ENCODE measurements around the gene PTCSC3. TPM values are rescaled to one million over a fixed set of nuclear protein-coding genes. Genes with fewer than 3 reads are reported as not detected.
"Not testable (repeated sequence)": the region's sequence is repeated elsewhere in the genome, so short reads cannot be mapped to it uniquely, and the experiment has no call there.

The PTCSC3 gene
- total RNA-seq, 4 donors from 2014 or later: not detected

DNA sequence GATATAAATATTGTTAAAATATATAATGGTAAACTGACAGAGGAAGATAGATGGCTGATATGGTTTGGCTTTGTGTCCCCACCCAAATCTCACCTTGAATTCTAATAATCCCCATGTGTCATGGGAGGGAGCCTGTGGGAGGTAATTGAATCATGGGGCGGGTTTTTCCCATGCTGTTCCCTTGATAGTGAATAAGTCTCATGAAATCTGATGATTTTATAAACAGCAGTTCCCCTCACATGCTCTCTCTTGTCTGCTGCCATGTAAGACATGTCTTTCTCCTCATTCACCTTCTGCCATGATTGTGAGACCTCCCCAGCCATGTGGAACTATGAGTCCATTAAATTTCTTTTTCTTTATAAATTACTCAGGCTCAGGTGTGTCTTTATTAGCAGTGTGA is 46.3 kb downstream of the PTCSC3 start:
- WGBS, 2 donors: 83 to 84% methylated on average over 1 of the region's 1 CpG
- no peaks in the 10 kb centered on the region for H3K4me1 ChIP-seq
- H3K27ac ChIP-seq: no peak overlapping the region
- H3K27me3 ChIP-seq: no peaks in the 10 kb centered on the region
- H3K4me3 ChIP-seq: no peak overlapping the region
- no peaks in the 10 kb centered on the region for H3K36me3 ChIP-seq
- no peak for TF ChIP-seq POLR2A (IDR thresholded peaks at IDR 0.05)
- TF ChIP-seq, protein P1, sequence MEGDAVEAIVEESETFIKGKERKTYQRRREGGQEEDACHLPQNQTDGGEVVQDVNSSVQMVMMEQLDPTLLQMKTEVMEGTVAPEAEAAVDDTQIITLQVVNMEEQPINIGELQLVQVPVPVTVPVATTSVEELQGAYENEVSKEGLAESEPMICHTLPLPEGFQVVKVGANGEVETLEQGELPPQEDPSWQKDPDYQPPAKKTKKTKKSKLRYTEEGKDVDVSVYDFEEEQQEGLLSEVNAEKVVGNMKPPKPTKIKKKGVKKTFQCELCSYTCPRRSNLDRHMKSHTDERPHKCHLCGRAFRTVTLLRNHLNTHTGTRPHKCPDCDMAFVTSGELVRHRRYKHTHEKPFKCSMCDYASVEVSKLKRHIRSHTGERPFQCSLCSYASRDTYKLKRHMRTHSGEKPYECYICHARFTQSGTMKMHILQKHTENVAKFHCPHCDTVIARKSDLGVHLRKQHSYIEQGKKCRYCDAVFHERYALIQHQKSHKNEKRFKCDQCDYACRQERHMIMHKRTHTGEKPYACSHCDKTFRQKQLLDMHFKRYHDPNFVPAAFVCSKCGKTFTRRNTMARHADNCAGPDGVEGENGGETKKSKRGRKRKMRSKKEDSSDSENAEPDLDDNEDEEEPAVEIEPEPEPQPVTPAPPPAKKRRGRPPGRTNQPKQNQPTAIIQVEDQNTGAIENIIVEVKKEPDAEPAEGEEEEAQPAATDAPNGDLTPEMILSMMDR (IDR thresholded peaks at IDR 0.05): no peak
- TF ChIP-seq EP300 (IDR thresholded peaks at IDR 0.05): no peak
- DNase-seq (ENCODE audit: low spot score in 2 of 2): no peak
- no peaks in the 10 kb centered on the region for H3K9me3 ChIP-seq

DNA sequence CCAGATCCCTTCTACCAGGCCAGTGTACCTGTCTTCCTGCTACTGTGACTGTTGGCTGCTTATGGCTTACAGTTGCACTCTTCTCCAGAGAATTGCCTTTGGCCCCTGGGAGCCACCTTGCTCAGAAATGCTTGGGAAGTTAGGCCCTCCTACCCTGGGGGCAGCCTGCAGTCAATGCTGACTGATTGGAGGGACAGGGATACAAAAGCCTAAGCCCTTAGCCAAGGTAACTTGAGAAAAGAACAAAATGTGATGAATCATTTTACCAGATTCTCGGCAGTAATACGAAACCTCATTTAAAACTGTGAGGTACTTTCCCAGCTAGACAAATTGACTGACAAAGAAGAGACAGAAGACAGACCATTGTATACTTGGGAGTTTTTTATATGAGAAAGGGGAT is 47.3 kb downstream of the PTCSC3 start:
- no peak for DNase-seq (ENCODE audit: low spot score in 2 of 2)
- Histone ChIP-seq H3K36me3 (no peaks in the 10 kb centered on the region), H3K9me3 (no peaks in the 10 kb centered on the region), H3K4me1 (no peaks in the 10 kb centered on the region), H3K4me3 (no peak overlapping the region), H3K27me3 (no peaks in the 10 kb centered on the region), H3K27ac (no peak overlapping the region)
- TF ChIP-seq EP300 (IDR thresholded peaks at IDR 0.05) (no peak), POLR2A (IDR thresholded peaks at IDR 0.05) (no peak)
- TF ChIP-seq, protein P1 (IDR thresholded peaks at IDR 0.05): no peak
- 80% methylated on average over 2 of the region's 2 CpGs for WGBS, 2 donors

DNA sequence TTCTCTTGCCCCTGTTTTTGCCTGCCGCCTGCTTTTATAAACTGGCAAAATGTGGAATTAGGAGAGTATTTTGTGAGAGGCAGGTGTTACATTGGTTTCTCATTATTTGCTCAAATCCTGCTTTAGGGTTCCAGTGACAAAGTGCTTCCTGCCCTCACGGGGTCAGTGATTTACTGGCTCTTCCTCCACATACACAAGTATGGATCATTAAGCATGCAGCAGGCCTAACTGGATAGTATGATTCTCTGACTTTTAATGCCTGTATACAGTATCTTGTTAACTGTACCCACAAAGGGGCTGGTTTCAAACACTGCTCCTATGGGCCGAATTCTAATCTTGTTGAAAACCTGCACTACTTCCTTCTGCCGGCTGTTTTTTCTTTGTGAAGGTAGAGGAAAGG is 63.2 kb downstream of the PTCSC3 start:
- Histone ChIP-seq H3K9me3 (no peaks in the 10 kb centered on the region), H3K27ac (no peak overlapping the region), H3K4me3 (no peak overlapping the region), H3K4me1 (no peaks in the 10 kb centered on the region), H3K27me3 (no peaks in the 10 kb centered on the region), H3K36me3 (no peaks in the 10 kb centered on the region)
- TF ChIP-seq, protein P1 (IDR thresholded peaks at IDR 0.05): no peak
- TF ChIP-seq POLR2A (IDR thresholded peaks at IDR 0.05): no peak
- TF ChIP-seq EP300 (IDR thresholded peaks at IDR 0.05): no peak
- 58 to 61% methylated on average over 4 of the region's 4 CpGs for WGBS, 2 donors
- DNase-seq (ENCODE audit: low spot score in 2 of 2): no peak

DNA sequence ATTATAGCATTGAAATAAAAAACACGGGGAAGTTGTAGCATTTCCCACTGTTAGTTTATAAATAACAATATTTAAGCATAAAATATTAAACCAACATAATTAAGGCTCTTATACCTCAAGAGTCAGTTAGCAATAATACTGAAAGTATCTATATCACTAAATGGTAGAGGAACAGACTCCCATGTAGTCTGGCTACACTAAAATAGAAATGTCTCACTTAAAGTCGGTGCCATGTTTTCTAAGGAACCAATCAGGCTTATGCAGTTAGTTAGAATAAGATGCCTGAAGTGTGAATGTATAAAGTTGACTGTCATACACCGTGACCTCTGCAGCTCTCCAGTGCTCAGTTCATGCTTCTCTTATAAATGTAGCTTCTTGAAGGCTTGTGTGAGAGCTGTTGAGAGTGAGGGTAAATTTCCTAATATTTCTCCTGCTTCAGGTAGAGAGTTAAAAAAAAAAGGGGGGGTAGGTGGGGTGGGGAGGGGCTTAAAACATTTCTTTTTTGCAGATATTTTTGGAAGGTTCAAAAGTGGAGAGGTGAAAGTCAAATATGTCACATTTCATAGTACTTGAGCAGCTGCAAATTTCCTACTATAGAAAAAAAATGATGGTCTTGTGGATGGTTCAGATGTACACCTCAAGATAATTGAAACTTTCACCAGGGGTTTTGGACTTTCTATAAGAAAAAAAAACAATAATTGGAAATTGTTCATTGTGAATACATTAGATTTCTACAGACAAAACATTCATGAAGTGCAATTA is 64.5 kb downstream of the PTCSC3 start:
- Histone ChIP-seq H3K4me3 (no peak overlapping the region), H3K4me1 (no peaks in the 10 kb centered on the region), H3K36me3 (no peaks in the 10 kb centered on the region), H3K27ac (no peak overlapping the region), H3K27me3 (no peaks in the 10 kb centered on the region), H3K9me3 (no peaks in the 10 kb centered on the region)
- WGBS, 2 donors: 79 to 84% methylated on average over 3 of the region's 3 CpGs
- TF ChIP-seq POLR2A (IDR thresholded peaks at IDR 0.05) (no peak), EP300 (IDR thresholded peaks at IDR 0.05) (no peak)
- TF ChIP-seq, protein P1 (IDR thresholded peaks at IDR 0.05): no peak
- no peak for DNase-seq (ENCODE audit: low spot score in 2 of 2)

DNA sequence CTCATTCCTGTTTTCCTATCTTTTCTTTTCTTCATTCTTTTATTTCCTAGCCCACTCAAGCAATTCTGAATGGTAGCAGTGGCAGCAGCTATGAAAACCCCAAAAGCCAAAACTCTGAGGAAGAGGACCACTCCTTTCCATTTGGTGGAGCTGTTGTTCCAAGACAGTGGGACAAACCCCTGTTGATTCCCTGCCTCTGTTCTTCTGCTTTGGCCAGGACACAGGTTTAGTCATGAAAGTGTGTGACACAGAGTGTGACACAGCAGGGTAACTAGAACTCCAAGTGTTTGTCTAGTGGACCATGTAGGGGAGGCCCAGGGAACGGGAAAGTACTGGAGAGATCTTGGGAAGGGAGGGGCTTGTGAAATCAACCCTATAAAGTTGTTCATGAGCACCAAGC is 71.1 kb downstream of the PTCSC3 start:
- H3K4me3 ChIP-seq: no peak overlapping the region
- TF ChIP-seq POLR2A (IDR thresholded peaks at IDR 0.05): no peak
- no peak for TF ChIP-seq EP300 (IDR thresholded peaks at IDR 0.05)
- TF ChIP-seq, protein P1 (IDR thresholded peaks at IDR 0.05): no peak
- no peaks in the 10 kb centered on the region for H3K9me3 ChIP-seq
- H3K36me3 ChIP-seq: no peaks in the 10 kb centered on the region
- H3K27ac ChIP-seq: no peak overlapping the region
- H3K4me1 ChIP-seq: no peaks in the 10 kb centered on the region
- no peaks in the 10 kb centered on the region for H3K27me3 ChIP-seq
- no peak for DNase-seq (ENCODE audit: low spot score in 2 of 2)
- 0 to 4% methylated on average over 1 of the region's 1 CpG for WGBS, 2 donors

DNA sequence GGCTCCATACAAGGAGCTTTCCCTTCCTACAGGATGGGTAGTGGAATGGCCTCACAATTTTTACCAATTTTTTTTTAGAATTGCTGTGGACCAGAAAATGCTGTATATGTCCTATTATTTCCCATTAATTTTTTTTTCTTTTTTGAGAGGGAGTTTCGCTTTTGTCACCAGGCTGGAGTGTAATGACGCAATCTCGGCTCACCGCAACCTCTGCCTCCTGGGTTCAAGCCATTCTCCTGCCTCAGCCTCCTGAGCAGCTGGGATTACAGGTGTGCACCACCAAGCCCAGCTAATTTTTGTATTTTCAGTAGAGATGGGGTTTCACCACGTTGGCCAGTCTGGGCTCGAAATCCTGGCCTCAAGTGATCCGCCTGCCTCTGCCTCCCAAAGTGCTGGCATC is 72.3 kb downstream of the PTCSC3 start:
- not testable (repeated sequence) for H3K27ac ChIP-seq
- WGBS, 2 donors: 72 to 84% methylated on average over 7 of the region's 7 CpGs

More for the DNA sequence above, 72.3 kb downstream of the PTCSC3 start:
- H3K4me1 ChIP-seq; H3K27me3 ChIP-seq; H3K4me3 ChIP-seq; DNase-seq (ENCODE audit: low spot score in 2 of 2); H3K9me3 ChIP-seq; H3K36me3 ChIP-seq: not testable (repeated sequence)

Data from tibial nerve (tissue), 4 donors.